ENCODE data around the gene WWP2.

Gene WWP2

GRCh38 chr16:69932228-69932627 is 170.1 kb downstream of the WWP2 start:
- no peaks in the 10 kb centered on the region for H3K9me3 ChIP-seq (ENCODE audit: control insufficient read depth, insufficient read depth, low read depth, low read length)
- POLR2A ChIA-PET = no interaction called here
- CTCF ChIA-PET = interaction anchor here (0.7 to 3.6 kb wide), 2 partner anchors 93 to 135 kb away, joined by 3 to 81 read pairs; no protein-coding TSS in a partner anchor
- H3K36me3 ChIP-seq (ENCODE audit: control insufficient read depth in 2 of 2, insufficient read depth in 1 of 2, low read length in 2 of 2) = peaks cover 0 to 63% of the 10 kb centered on the region in 2 experiments; a peak in 1 of 3 replicates
- no peak for TF ChIP-seq FEZF1 (tag by site-specific recombination; IDR thresholded peaks at IDR 0.05)
- no peak for TF ChIP-seq KLF9 (tag by site-specific recombination; IDR thresholded peaks at IDR 0.05; ENCODE audit: low read depth)
- TF ChIP-seq ZNF76 (tag by site-specific recombination; IDR thresholded peaks at IDR 0.05; ENCODE audit: borderline replicate concordance, low read depth) = no peak
- no peak for TF ChIP-seq ZNF768 (tag by site-specific recombination; IDR thresholded peaks at IDR 0.05)
- no peak for TF ChIP-seq CTCF (tag by site-specific recombination; IDR thresholded peaks at IDR 0.05)
- TF ChIP-seq ZNF112 (tag by site-specific recombination; IDR thresholded peaks at IDR 0.05) = no peak
- TF ChIP-seq ZNF510 (tag by site-specific recombination; IDR thresholded peaks at IDR 0.05; ENCODE audit: insufficient replicate concordance) = no peak
- TF ChIP-seq ZNF266 (tag by site-specific recombination; IDR thresholded peaks at IDR 0.05; ENCODE audit: low read depth) = no peak
- TF ChIP-seq SCRT1 (tag by site-specific recombination; IDR thresholded peaks at IDR 0.05; ENCODE audit: borderline replicate concordance) = no peak
- no peak for TF ChIP-seq ZNF518A (tag by site-specific recombination; conservative IDR thresholded peaks at IDR 0.05; ENCODE audit: low read depth)
- no peak for TF ChIP-seq ZNF747 (tag by site-specific recombination; IDR thresholded peaks at IDR 0.05)
- no peak for TF ChIP-seq ZNF488 (tag by site-specific recombination; IDR thresholded peaks at IDR 0.05)
- no peak for TF ChIP-seq ZNF843 (tag by site-specific recombination; IDR thresholded peaks at IDR 0.05)
- no peak for TF ChIP-seq REST (tag by site-specific recombination; IDR thresholded peaks at IDR 0.05)
- TF ChIP-seq ZNF837 (tag by site-specific recombination; IDR thresholded peaks at IDR 0.05) = no peak
- no peak for TF ChIP-seq ATF2 (tag by site-specific recombination; IDR thresholded peaks at IDR 0.05; ENCODE audit: low read depth)
- TF ChIP-seq KLF10 (tag by site-specific recombination; IDR thresholded peaks at IDR 0.05) = no peak
- no peak for TF ChIP-seq ZNF449 (tag by site-specific recombination; IDR thresholded peaks at IDR 0.05)
- TF ChIP-seq ZNF404 (tag by site-specific recombination; IDR thresholded peaks at IDR 0.05) = no peak
- no peak for TF ChIP-seq ZNF426 (tag by site-specific recombination; IDR thresholded peaks at IDR 0.05)
- H3K4me1 ChIP-seq (ENCODE audit: control insufficient read depth, insufficient read depth, low read length) = no peaks in the 10 kb centered on the region
- H3K27ac ChIP-seq (ENCODE audit: extremely low read depth, low read depth, low read length) = no peak overlapping the region
- no peak overlapping the region for H3K4me3 ChIP-seq (ENCODE audit: low read depth, low read length)

Measured in HEK293 (cell line).